Measurements from ENCODE around the gene CDK6. TPM values are rescaled to one million over a fixed set of nuclear protein-coding genes. Genes with fewer than 3 reads are reported as not detected.

The CDK6 gene
- total RNA-seq, 1 experiment from 2014 or later, result 41.4 TPM

GRCh38 chr7:92650391-92650790, 186.0 kb downstream of the CDK6 start (continued):
- TF ChIP-seq POLR2AphosphoS5 (IDR thresholded peaks at IDR 0.05; ENCODE audit: low read depth, low read length), result no peak
- no peak for TF ChIP-seq ATF3 (IDR thresholded peaks at IDR 0.05)
- no peak for TF ChIP-seq RAD21 (IDR thresholded peaks at IDR 0.05; ENCODE audit: low read depth)
- TF ChIP-seq TCF7L2 (IDR thresholded peaks at IDR 0.05; ENCODE audit: borderline replicate concordance, extremely low read depth, insufficient read depth, insufficient read length), result no peak
- TF ChIP-seq EGR1 (IDR thresholded peaks at IDR 0.05; ENCODE audit: low read depth), result no peak
- TF ChIP-seq EZH2 (IDR thresholded peaks at IDR 0.05), result no peak
- no peak for TF ChIP-seq ZNF274 (IDR thresholded peaks at IDR 0.05; ENCODE audit: low read depth, low read length)

- Histone ChIP-seq H3K4me1 (ENCODE audit: control insufficient read depth in 1 of 2, insufficient read depth in 2 of 2, low read length in 2 of 2) (peaks cover 9 to 27% of the 10 kb centered on the region in 2 experiments; a peak in 3 of 4 replicates), H3K9ac (ENCODE audit: low read length) (no peak overlapping the region), H3K27me3 (ENCODE audit: insufficient read depth, low read length) (no peaks in the 10 kb centered on the region), H3K27ac (ENCODE audit: low read depth, low read length) (no peak overlapping the region), H3K79me2 (ENCODE audit: insufficient read depth, low read length) (peaks cover 5% of the 10 kb centered on the region; the same call in 1 of the 2 replicates), H3K36me3 (ENCODE audit: control insufficient read depth in 1 of 2, insufficient read depth in 2 of 2, low read length in 2 of 2) (no peaks in the 10 kb centered on the region), H2AFZ (ENCODE audit: low read depth, low read length, poor library complexity, severe bottlenecking) (no peak overlapping the region), H3K4me3 (replicated peaks in 1 of 2; ENCODE audit: low read depth in 1 of 2, low read length in 2 of 2) (no peak overlapping the region), H3K9me2 (ENCODE audit: insufficient read depth) (no peaks in the 10 kb centered on the region), H3K4me2 (ENCODE audit: low read length) (no peak overlapping the region), H4K20me1 (ENCODE audit: insufficient read depth) (no peaks in the 10 kb centered on the region), H3K9me3 (ENCODE audit: control insufficient read depth in 1 of 2, insufficient read depth in 1 of 2, low read depth in 1 of 2, low read length in 2 of 2) (no peaks in the 10 kb centered on the region)
- ChIA-PET POLR2A (no interaction called here), CTCF (no interaction called here), RAD21 (ENCODE audit: low non-redundant PET in 1 of 2, low total read pairs in 2 of 2, uncharacterized antibody in 2 of 2, unreplicated experiment in 2 of 2) (no interaction called here)
- DNase-seq (ENCODE audit: low read depth, low spot score) (no peak), ATAC-seq (no peak)
- TF ChIP-seq FOSL1 (IDR thresholded peaks at IDR 0.05; ENCODE audit: low read depth), result no peak
- TF ChIP-seq CEBPB (IDR thresholded peaks at IDR 0.05; ENCODE audit: low read depth), result no peak
- no peak for TF ChIP-seq YY1 (IDR thresholded peaks at IDR 0.05; ENCODE audit: extremely low read depth, insufficient replicate concordance, low read depth, low read length)
- TF ChIP-seq JUND (IDR thresholded peaks at IDR 0.05), result no peak
- no peak for TF ChIP-seq MAX (IDR thresholded peaks at IDR 0.05)
- no peak for TF ChIP-seq ZFX (IDR thresholded peaks at IDR 0.05)
- TF ChIP-seq CBX3 (IDR thresholded peaks at IDR 0.05; ENCODE audit: low read depth), result no peak
- no peak for TF ChIP-seq RAD21 (IDR thresholded peaks at IDR 0.05; ENCODE audit: low read depth)
- BruUV-seq (replicated peaks), result no TSS peak
- intact Hi-C loops (cut with micrococcal nuclease), result no loop called here
These were observed 188.3 kb downstream of the CDK6 start for GRCh38 chr7:92648067-92648466.

All from HCT116 (cell line).